ENCODE data around the gene PMF1.

Gene PMF1

GRCh38 chr1:156246241-156246780, 33.5 kb downstream of the PMF1 start:
- Histone ChIP-seq H3K4me2 (ENCODE audit: low read length) (no peak overlapping the region), H3K4ac (ENCODE audit: low read depth, low read length) (no peak overlapping the region), H3K18ac (ENCODE audit: low read length) (no peak overlapping the region), H2BK5ac (ENCODE audit: low read length) (no peak overlapping the region), H3K56ac (ENCODE audit: low read length) (no peak overlapping the region), H3K79me2 (ENCODE audit: control insufficient read depth, insufficient read depth, low read length) (no peaks in the 10 kb centered on the region), H3K4me3 (ENCODE audit: low read length) (no peak overlapping the region), H3K36me3 (ENCODE audit: control insufficient read depth, insufficient read depth, low read length) (peaks cover 7% of the 10 kb centered on the region), H2BK15ac (replicated peaks; ENCODE audit: low read depth) (no peak overlapping the region), H3K9ac (ENCODE audit: low read length) (no peak overlapping the region), H4K8ac (ENCODE audit: low read depth, low read length) (no peak overlapping the region), H2AK5ac (ENCODE audit: low read length) (no peak overlapping the region), H3K4me1 (ENCODE audit: control insufficient read depth, low read depth, low read length) (no peaks in the 10 kb centered on the region), H3K23ac (ENCODE audit: low read length) (no peak overlapping the region), H4K5ac (ENCODE audit: low read length) (no peak overlapping the region), H3K27ac (ENCODE audit: low read depth, low read length) (no peak overlapping the region), H3K79me1 (ENCODE audit: low read length) (no peaks in the 10 kb centered on the region), H2BK120ac (ENCODE audit: low read depth, low read length) (no peak overlapping the region), H3K27me3 (ENCODE audit: insufficient read depth, low read length, poor library complexity) (no peaks in the 10 kb centered on the region)
- no CpG with 5 or more reads among the region's 10 CpGs for WGBS (ENCODE audit: extremely low coverage, insufficient coverage, low lambda C conversion rate)
- DNase-seq: no peak

- Histone ChIP-seq H3K36me3 (ENCODE audit: control insufficient read depth, insufficient read depth, low read length) (peaks cover 7% of the 10 kb centered on the region), H3K4ac (ENCODE audit: low read depth, low read length) (no peak overlapping the region), H3K23ac (ENCODE audit: low read length) (no peak overlapping the region), H2BK15ac (replicated peaks; ENCODE audit: low read depth) (no peak overlapping the region), H3K18ac (ENCODE audit: low read length) (no peak overlapping the region), H2AK5ac (ENCODE audit: low read length) (no peak overlapping the region), H3K9ac (ENCODE audit: low read length) (no peak overlapping the region), H4K8ac (ENCODE audit: low read depth, low read length) (no peak overlapping the region), H3K27ac (ENCODE audit: low read depth, low read length) (no peak overlapping the region), H2BK5ac (ENCODE audit: low read length) (no peak overlapping the region), H4K5ac (ENCODE audit: low read length) (no peak overlapping the region), H3K56ac (ENCODE audit: low read length) (peak overlapping the region; percentile 22), H3K27me3 (ENCODE audit: insufficient read depth, low read length, poor library complexity) (no peaks in the 10 kb centered on the region), H3K79me1 (ENCODE audit: low read length) (no peaks in the 10 kb centered on the region), H3K4me2 (ENCODE audit: low read length) (no peak overlapping the region), H3K4me1 (ENCODE audit: control insufficient read depth, low read depth, low read length) (no peaks in the 10 kb centered on the region), H2BK120ac (ENCODE audit: low read depth, low read length) (no peak overlapping the region), H3K79me2 (ENCODE audit: control insufficient read depth, insufficient read depth, low read length) (no peaks in the 10 kb centered on the region), H3K4me3 (ENCODE audit: low read length) (no peak overlapping the region)
- no CpG with 5 or more reads among the region's 16 CpGs for WGBS (ENCODE audit: extremely low coverage, insufficient coverage, low lambda C conversion rate)
- DNase-seq: no peak
Measured at GRCh38 chr1:156246781-156247459, 34.1 kb downstream of the PMF1 start.

GRCh38 chr1:156247460-156248322, 34.9 kb downstream of the PMF1 start, which contains the start of gene PAQR6:
Gene PAQR6, minus strand, starts transcription at chr1:156248056. Its CDS starts 1,325 bp downstream, at chr1:156246731.
- H3K23ac ChIP-seq (ENCODE audit: low read length): no peak within 1 kb of the TSS
- H3K36me3 ChIP-seq (ENCODE audit: control insufficient read depth, insufficient read depth, low read length): peaks cover 9% of the 10 kb centered on the region
- H3K79me1 ChIP-seq (ENCODE audit: low read length): no peaks in the 10 kb centered on the region
- H3K4ac ChIP-seq (ENCODE audit: low read depth, low read length): no peak within 1 kb of the TSS
- no peak within 1 kb of the TSS for H2BK5ac ChIP-seq (ENCODE audit: low read length)
- no peak within 1 kb of the TSS for H3K18ac ChIP-seq (ENCODE audit: low read length)
- H4K5ac ChIP-seq (ENCODE audit: low read length): no peak within 1 kb of the TSS
- no peak within 1 kb of the TSS for H3K56ac ChIP-seq (ENCODE audit: low read length)
- H3K4me3 ChIP-seq (ENCODE audit: low read length): no peak within 1 kb of the TSS
- H2AK5ac ChIP-seq (ENCODE audit: low read length): no peak within 1 kb of the TSS
- H2BK120ac ChIP-seq (ENCODE audit: low read depth, low read length): no peak within 1 kb of the TSS
- no peaks in the 10 kb centered on the region for H3K27me3 ChIP-seq (ENCODE audit: insufficient read depth, low read length, poor library complexity)
- no CpG with 5 or more reads among the region's 16 CpGs for WGBS (ENCODE audit: extremely low coverage, insufficient coverage, low lambda C conversion rate)
- H2BK15ac ChIP-seq (replicated peaks; ENCODE audit: low read depth): no peak within 1 kb of the TSS
- H3K9ac ChIP-seq (ENCODE audit: low read length): no peak within 1 kb of the TSS
- no peak within 1 kb of the TSS for H4K8ac ChIP-seq (ENCODE audit: low read depth, low read length)
- no peak within 1 kb of the TSS for H3K4me2 ChIP-seq (ENCODE audit: low read length)
- DNase-seq: no peak
- H3K79me2 ChIP-seq (ENCODE audit: control insufficient read depth, insufficient read depth, low read length): no peaks in the 10 kb centered on the region
- no peaks in the 10 kb centered on the region for H3K4me1 ChIP-seq (ENCODE audit: control insufficient read depth, low read depth, low read length)
- H3K27ac ChIP-seq (ENCODE audit: low read depth, low read length): no peak within 1 kb of the TSS

- Histone ChIP-seq H4K5ac (ENCODE audit: low read length) (no peak overlapping the region), H3K56ac (ENCODE audit: low read length) (no peak overlapping the region), H2BK5ac (ENCODE audit: low read length) (no peak overlapping the region), H3K79me1 (ENCODE audit: low read length) (no peaks in the 10 kb centered on the region), H3K4me3 (ENCODE audit: low read length) (no peak overlapping the region), H3K9ac (ENCODE audit: low read length) (no peak overlapping the region), H2BK120ac (ENCODE audit: low read depth, low read length) (no peak overlapping the region), H2BK15ac (replicated peaks; ENCODE audit: low read depth) (no peak overlapping the region), H3K27me3 (ENCODE audit: insufficient read depth, low read length, poor library complexity) (no peaks in the 10 kb centered on the region), H3K18ac (ENCODE audit: low read length) (no peak overlapping the region), H3K23ac (ENCODE audit: low read length) (no peak overlapping the region), H3K4ac (ENCODE audit: low read depth, low read length) (no peak overlapping the region), H4K8ac (ENCODE audit: low read depth, low read length) (no peak overlapping the region), H2AK5ac (ENCODE audit: low read length) (no peak overlapping the region), H3K4me2 (ENCODE audit: low read length) (no peak overlapping the region), H3K36me3 (ENCODE audit: control insufficient read depth, insufficient read depth, low read length) (peaks cover 15% of the 10 kb centered on the region), H3K4me1 (ENCODE audit: control insufficient read depth, low read depth, low read length) (no peaks in the 10 kb centered on the region), H3K27ac (ENCODE audit: low read depth, low read length) (no peak overlapping the region), H3K79me2 (ENCODE audit: control insufficient read depth, insufficient read depth, low read length) (no peaks in the 10 kb centered on the region)
- no CpG with 5 or more reads among the region's 4 CpGs for WGBS (ENCODE audit: extremely low coverage, insufficient coverage, low lambda C conversion rate)
- DNase-seq: no peak
Measured at GRCh38 chr1:156248323-156248683, 35.5 kb downstream of the PMF1 start.

- Histone ChIP-seq H3K4me2 (ENCODE audit: low read length) (no peak overlapping the region), H3K4ac (ENCODE audit: low read depth, low read length) (no peak overlapping the region), H4K5ac (ENCODE audit: low read length) (no peak overlapping the region), H3K18ac (ENCODE audit: low read length) (no peak overlapping the region), H2BK15ac (replicated peaks; ENCODE audit: low read depth) (no peak overlapping the region), H4K8ac (ENCODE audit: low read depth, low read length) (no peak overlapping the region), H2BK5ac (ENCODE audit: low read length) (no peak overlapping the region), H3K27ac (ENCODE audit: low read depth, low read length) (no peak overlapping the region), H3K9ac (ENCODE audit: low read length) (no peak overlapping the region), H3K4me1 (ENCODE audit: control insufficient read depth, low read depth, low read length) (no peaks in the 10 kb centered on the region), H3K79me2 (ENCODE audit: control insufficient read depth, insufficient read depth, low read length) (no peaks in the 10 kb centered on the region), H3K23ac (ENCODE audit: low read length) (no peak overlapping the region), H3K27me3 (ENCODE audit: insufficient read depth, low read length, poor library complexity) (no peaks in the 10 kb centered on the region), H3K4me3 (ENCODE audit: low read length) (no peak overlapping the region), H3K56ac (ENCODE audit: low read length) (no peak overlapping the region), H2BK120ac (ENCODE audit: low read depth, low read length) (no peak overlapping the region), H2AK5ac (ENCODE audit: low read length) (no peak overlapping the region), H3K36me3 (ENCODE audit: control insufficient read depth, insufficient read depth, low read length) (peaks cover 24% of the 10 kb centered on the region), H3K79me1 (ENCODE audit: low read length) (no peaks in the 10 kb centered on the region)
- WGBS (ENCODE audit: extremely low coverage, insufficient coverage, low lambda C conversion rate): no CpG with 5 or more reads among the region's 5 CpGs
- DNase-seq: no peak
Measured at GRCh38 chr1:156249593-156249992, 36.8 kb downstream of the PMF1 start.
